K562 (cell line): Measurements from ENCODE around the gene TRAPPC4. TPM values are rescaled to one million over a fixed set of nuclear protein-coding genes. Genes with fewer than 3 reads are reported as not detected.

ENCODE experiments used
- CBX5 ChIP-seq: IDR thresholded peaks from 2 replicates; pipeline ENCODE4 v1.6.1; 2014; ENCODE audit warnings: low read depth, borderline replicate concordance
- GABPB2 ChIP-seq: fragments of 250-450 bp; sonication (Bioruptor Pico); conservative IDR thresholded peaks from 2 replicates; pipeline ENCODE4 v1.5.1; 2021; ENCODE audit warnings: mild to moderate bottlenecking
- NCOA4 ChIP-seq: fragments of 450-650 bp; IDR thresholded peaks from 2 replicates; pipeline ENCODE4 v1.6.1; 2018; ENCODE audit warnings: mild to moderate bottlenecking; ENCODE audit not compliant: partially characterized antibody
- polyA plus RNA-seq, 8 experiments: library from polyadenylated mRNA; depleted of rRNA in 4 of 8; stranded (reverse) in 5 of 8; unstranded in 3 of 8; fragments of >200 nt; fragmentation: Nextera tagmentation in 2 of 8; fragmentation: Illumina TruSeq in 1 of 8; extraction: Ambion mirVana in 2 of 8; extraction: Trizol in 1 of 8; gene quantifications; 2 replicates each; pipeline versions ENCODE4 v1.2.1 to v1.2.3, GENCODE V29; 2011 to 2014; ENCODE audit warnings: inconsistent platforms in 1 of 8, missing spikeins in 1 of 8
- total RNA-seq, 7 experiments: library from RNA; depleted of rRNA in 6 of 7; stranded (reverse); fragments of >200 nt in 6 of 7; fragmentation: Illumina TruSeq in 2 of 7; extraction: Trizol in 2 of 7; gene quantifications; 2 replicates each; pipeline versions ENCODE4 v1.2.1 to v1.2.3, GENCODE V29; 2011 to 2021; ENCODE audit warnings: low replicate concordance in 1 of 7
- TF ChIP-seq, protein P1 (sequence below): fragments of 150-350 bp; IDR thresholded peaks from 2 replicates; pipeline ENCODE4 v1.6.1; 2014; ENCODE audit warnings: low read depth, mild to moderate bottlenecking, low read length, borderline replicate concordance
- TF ChIP-seq, protein P2 (sequence below), 2 experiments: fragments of 450-650 bp in 1 of 2; IDR thresholded peaks; 2 replicates each; pipeline ENCODE4 v1.6.1; 2011 to 2017; ENCODE audit warnings: low read depth in 2 of 2, antibody characterized with exemption in 1 of 2, borderline replicate concordance in 1 of 2, low read length in 1 of 2, mild to moderate bottlenecking in 1 of 2, mixed read lengths in 1 of 2; ENCODE audit not compliant: control insufficient read depth in 1 of 2
- TF ChIP-seq, protein P3 (sequence below): fragments of 250-450 bp; sonication (Bioruptor Pico); IDR thresholded peaks from 2 replicates; pipeline ENCODE4 v1.5.0; 2021
- TF ChIP-seq, protein P4 (sequence below): sonication (generic); formaldehyde crosslinking; IDR thresholded peaks from 2 replicates; pipeline ENCODE4 v1.8.1; 2023; ENCODE audit warnings: mild to moderate bottlenecking, missing genetic modification reagents, moderate library complexity
- TF ChIP-seq, protein P5 (sequence below): IDR thresholded peaks from 2 replicates; pipeline ENCODE4 v1.6.1; 2011; ENCODE audit warnings: borderline replicate concordance, low read depth, mild to moderate bottlenecking, moderate library complexity, low read length; ENCODE audit not compliant: insufficient read depth, poor library complexity, severe bottlenecking
- TF ChIP-seq, protein P6 (sequence below): fragments of 450-650 bp; IDR thresholded peaks from 2 replicates; pipeline ENCODE4 v1.6.1; 2018; ENCODE audit not compliant: partially characterized antibody

TRAPPC4 gene
- total and polyA plus RNA-seq, 9 of the 15 experiments (the other 6 are each of a cell fraction or from before 2014, with no cell fraction given): 121 to 524 (median 142) TPM

DNA sequence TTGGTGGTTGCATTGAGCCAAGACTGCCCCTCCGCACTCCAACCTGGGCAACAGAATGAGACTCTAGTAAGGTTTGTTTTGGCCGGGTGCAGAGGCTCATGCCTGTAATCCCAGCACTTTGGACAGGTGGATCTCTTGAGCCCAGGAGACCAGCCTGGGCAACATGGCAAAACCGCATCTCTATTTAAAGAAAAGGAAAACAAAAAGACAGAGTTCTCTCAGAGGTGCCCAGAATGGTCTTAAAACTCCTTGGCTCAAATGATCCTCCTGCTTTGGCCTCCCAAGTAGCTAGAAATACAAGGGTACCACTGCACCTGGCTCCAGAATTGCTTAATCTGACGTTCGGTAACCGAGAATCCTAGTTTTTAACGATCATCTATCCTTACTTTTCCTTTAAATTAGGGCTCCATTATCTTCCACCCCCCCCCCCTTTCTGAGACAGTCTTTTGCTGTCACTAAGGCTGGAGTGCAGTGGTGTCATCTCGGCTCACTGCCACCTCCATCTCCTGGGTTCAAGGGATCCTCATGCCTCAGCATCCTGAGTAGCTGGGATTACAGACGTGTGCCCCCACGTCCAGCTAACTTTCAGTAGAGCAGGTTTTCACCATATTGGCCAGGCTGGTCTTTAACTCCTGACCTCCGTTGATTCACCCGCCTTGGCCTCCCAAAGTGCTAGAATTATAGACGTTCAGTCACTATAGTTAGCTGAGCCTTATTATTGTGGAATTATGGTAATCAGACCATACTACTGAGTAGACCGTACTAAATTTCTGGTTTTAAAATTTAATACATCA is 2.2 kb upstream of the TRAPPC4 start (continued):
- TF ChIP-seq, protein P1, sequence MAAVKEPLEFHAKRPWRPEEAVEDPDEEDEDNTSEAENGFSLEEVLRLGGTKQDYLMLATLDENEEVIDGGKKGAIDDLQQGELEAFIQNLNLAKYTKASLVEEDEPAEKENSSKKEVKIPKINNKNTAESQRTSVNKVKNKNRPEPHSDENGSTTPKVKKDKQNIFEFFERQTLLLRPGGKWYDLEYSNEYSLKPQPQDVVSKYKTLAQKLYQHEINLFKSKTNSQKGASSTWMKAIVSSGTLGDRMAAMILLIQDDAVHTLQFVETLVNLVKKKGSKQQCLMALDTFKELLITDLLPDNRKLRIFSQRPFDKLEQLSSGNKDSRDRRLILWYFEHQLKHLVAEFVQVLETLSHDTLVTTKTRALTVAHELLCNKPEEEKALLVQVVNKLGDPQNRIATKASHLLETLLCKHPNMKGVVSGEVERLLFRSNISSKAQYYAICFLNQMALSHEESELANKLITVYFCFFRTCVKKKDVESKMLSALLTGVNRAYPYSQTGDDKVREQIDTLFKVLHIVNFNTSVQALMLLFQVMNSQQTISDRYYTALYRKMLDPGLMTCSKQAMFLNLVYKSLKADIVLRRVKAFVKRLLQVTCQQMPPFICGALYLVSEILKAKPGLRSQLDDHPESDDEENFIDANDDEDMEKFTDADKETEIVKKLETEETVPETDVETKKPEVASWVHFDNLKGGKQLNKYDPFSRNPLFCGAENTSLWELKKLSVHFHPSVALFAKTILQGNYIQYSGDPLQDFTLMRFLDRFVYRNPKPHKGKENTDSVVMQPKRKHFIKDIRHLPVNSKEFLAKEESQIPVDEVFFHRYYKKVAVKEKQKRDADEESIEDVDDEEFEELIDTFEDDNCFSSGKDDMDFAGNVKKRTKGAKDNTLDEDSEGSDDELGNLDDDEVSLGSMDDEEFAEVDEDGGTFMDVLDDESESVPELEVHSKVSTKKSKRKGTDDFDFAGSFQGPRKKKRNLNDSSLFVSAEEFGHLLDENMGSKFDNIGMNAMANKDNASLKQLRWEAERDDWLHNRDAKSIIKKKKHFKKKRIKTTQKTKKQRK: no peak
- TF ChIP-seq GABPB2 (CRISPR knock-in tag) (no peak), CBX5 (no peak), NCOA4 (no peak)
- TF ChIP-seq, protein P2, sequence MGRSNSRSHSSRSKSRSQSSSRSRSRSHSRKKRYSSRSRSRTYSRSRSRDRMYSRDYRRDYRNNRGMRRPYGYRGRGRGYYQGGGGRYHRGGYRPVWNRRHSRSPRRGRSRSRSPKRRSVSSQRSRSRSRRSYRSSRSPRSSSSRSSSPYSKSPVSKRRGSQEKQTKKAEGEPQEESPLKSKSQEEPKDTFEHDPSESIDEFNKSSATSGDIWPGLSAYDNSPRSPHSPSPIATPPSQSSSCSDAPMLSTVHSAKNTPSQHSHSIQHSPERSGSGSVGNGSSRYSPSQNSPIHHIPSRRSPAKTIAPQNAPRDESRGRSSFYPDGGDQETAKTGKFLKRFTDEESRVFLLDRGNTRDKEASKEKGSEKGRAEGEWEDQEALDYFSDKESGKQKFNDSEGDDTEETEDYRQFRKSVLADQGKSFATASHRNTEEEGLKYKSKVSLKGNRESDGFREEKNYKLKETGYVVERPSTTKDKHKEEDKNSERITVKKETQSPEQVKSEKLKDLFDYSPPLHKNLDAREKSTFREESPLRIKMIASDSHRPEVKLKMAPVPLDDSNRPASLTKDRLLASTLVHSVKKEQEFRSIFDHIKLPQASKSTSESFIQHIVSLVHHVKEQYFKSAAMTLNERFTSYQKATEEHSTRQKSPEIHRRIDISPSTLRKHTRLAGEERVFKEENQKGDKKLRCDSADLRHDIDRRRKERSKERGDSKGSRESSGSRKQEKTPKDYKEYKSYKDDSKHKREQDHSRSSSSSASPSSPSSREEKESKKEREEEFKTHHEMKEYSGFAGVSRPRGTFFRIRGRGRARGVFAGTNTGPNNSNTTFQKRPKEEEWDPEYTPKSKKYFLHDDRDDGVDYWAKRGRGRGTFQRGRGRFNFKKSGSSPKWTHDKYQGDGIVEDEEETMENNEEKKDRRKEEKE (IDR thresholded peaks at IDR 0.05; ENCODE audit: borderline replicate concordance in 1 of 2, control insufficient read depth in 1 of 2, low read depth in 2 of 2, low read length in 1 of 2): no peak
- TF ChIP-seq, protein P3, sequence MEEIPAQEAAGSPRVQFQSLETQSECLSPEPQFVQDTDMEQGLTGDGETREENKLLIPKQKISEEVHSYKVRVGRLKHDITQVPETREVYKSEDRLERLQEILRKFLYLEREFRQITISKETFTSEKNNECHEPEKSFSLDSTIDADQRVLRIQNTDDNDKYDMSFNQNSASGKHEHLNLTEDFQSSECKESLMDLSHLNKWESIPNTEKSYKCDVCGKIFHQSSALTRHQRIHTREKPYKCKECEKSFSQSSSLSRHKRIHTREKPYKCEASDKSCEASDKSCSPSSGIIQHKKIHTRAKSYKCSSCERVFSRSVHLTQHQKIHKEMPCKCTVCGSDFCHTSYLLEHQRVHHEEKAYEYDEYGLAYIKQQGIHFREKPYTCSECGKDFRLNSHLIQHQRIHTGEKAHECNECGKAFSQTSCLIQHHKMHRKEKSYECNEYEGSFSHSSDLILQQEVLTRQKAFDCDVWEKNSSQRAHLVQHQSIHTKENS (CRISPR knock-in tag): no peak
- TF ChIP-seq, protein P4, sequence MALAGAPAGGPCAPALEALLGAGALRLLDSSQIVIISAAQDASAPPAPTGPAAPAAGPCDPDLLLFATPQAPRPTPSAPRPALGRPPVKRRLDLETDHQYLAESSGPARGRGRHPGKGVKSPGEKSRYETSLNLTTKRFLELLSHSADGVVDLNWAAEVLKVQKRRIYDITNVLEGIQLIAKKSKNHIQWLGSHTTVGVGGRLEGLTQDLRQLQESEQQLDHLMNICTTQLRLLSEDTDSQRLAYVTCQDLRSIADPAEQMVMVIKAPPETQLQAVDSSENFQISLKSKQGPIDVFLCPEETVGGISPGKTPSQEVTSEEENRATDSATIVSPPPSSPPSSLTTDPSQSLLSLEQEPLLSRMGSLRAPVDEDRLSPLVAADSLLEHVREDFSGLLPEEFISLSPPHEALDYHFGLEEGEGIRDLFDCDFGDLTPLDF (CRISPR knock-in tag): no peak
- TF ChIP-seq, protein P5, sequence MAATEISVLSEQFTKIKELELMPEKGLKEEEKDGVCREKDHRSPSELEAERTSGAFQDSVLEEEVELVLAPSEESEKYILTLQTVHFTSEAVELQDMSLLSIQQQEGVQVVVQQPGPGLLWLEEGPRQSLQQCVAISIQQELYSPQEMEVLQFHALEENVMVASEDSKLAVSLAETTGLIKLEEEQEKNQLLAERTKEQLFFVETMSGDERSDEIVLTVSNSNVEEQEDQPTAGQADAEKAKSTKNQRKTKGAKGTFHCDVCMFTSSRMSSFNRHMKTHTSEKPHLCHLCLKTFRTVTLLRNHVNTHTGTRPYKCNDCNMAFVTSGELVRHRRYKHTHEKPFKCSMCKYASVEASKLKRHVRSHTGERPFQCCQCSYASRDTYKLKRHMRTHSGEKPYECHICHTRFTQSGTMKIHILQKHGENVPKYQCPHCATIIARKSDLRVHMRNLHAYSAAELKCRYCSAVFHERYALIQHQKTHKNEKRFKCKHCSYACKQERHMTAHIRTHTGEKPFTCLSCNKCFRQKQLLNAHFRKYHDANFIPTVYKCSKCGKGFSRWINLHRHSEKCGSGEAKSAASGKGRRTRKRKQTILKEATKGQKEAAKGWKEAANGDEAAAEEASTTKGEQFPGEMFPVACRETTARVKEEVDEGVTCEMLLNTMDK: no peak
- TF ChIP-seq, protein P6, sequence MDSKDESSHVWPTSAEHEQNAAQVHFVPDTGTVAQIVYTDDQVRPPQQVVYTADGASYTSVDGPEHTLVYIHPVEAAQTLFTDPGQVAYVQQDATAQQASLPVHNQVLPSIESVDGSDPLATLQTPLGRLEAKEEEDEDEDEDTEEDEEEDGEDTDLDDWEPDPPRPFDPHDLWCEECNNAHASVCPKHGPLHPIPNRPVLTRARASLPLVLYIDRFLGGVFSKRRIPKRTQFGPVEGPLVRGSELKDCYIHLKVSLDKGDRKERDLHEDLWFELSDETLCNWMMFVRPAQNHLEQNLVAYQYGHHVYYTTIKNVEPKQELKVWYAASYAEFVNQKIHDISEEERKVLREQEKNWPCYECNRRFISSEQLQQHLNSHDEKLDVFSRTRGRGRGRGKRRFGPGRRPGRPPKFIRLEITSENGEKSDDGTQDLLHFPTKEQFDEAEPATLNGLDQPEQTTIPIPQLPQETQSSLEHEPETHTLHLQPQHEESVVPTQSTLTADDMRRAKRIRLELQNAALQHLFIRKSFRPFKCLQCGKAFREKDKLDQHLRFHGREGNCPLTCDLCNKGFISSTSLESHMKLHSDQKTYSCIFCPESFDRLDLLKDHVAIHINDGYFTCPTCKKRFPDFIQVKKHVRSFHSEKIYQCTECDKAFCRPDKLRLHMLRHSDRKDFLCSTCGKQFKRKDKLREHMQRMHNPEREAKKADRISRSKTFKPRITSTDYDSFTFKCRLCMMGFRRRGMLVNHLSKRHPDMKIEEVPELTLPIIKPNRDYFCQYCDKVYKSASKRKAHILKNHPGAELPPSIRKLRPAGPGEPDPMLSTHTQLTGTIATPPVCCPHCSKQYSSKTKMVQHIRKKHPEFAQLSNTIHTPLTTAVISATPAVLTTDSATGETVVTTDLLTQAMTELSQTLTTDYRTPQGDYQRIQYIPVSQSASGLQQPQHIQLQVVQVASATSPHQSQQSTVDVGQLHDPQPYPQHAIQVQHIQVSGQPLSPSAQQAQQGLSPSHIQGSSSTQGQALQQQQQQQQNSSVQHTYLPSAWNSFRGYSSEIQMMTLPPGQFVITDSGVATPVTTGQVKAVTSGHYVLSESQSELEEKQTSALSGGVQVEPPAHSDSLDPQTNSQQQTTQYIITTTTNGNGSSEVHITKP: no peak
